Cerebellar nuclear complex (tissue), 1 donor: Measurements from ENCODE around the gene ZNF488.

Experiments
- DNase-seq, 2 experiments: peaks; one replicate each; lab custom pipeline; 2025; lab: John Stamatoyannopoulos, UW

ZNF488 gene

DNA sequence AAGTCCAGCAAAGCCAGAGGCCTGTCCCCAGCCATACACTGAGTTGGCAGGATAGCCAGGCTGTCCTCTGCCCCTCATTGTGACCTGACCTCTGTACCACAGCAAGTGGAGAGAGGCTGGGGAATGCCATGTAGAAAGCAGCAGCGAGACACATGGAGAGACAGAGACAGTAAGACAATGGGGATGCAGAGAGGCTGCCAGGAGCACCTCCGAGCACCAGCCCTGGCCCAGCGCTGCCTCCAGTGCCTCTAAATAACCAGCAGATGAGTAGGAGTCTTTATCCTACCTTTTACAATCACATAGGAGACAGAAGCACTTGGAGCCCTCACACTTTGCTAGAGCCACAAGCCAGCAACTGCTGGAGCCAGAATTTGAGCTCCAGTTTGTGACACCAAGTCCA, 53.7 kb downstream of the ZNF488 start:
- DNase-seq = no peak

DNA sequence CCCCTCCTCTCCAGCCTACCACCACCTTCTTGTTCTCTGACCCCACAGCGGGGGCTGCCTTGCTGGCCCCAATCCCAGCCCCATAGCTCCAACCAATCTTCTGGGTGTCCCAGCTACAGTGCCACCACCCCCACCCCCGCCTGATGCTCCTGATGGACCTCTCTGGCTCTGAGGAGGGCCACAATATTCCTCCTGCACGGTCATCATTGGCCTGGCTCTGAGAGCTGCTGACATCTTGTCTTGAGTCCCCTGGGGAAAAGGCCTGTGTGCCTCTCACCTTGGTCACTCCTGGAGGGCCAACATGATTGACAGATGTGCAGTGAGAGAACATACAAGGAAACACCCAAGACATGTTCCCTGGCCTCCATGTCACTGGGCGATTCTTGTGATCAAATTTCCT, 54.2 kb downstream of the ZNF488 start:
- DNase-seq = no peak

DNA sequence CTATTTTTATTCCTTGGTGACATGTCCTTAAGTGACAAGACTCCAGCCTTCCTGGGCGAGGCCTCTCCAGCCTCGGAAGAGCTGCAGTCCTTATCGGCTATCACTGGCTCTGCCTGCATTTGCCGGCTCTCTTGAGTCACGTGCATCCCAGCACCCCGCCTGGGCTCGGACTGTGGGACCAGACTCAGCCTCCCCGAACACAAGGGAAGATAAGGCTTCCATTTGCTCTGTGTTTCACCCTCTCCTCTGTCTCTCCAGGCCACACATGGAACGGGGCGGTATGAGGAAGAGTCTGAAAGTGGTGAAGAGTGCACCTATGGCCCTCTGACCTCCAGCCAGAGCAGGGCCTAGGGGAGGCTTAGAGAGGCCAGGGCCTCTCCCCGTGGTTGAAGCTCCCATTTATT, 57.2 kb downstream of the ZNF488 start:
- DNase-seq = no peak

DNA sequence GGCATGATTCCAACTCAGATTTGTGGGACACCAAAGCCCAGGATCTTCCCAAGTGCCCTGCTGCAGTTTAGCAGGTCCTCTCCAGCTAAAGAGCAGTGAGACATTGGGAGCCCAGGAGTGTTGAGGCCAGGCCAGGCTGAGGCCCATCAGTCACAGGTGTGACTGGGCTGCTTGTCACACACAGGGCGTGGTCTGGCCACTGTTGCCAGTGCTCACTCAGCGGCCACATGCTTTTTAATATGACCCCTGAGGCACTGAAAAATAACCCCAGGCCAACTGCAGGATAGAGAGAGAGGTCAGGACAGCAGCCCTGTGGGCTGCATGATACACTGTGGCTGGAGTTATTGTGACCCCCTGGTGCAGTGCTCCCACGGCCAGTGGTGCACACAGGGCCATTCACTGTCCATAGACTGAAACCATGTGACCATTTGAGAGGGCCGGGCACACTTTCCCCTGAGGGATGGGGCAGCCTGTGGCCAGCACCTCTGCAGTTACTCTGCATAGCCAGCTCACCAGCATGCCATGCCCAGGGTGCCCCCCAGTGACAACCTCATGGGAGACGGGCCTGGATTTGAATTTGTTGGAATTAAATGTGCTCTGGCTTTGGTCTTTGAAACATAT, 57.7 kb downstream of the ZNF488 start:
- DNase-seq = no peak

DNA sequence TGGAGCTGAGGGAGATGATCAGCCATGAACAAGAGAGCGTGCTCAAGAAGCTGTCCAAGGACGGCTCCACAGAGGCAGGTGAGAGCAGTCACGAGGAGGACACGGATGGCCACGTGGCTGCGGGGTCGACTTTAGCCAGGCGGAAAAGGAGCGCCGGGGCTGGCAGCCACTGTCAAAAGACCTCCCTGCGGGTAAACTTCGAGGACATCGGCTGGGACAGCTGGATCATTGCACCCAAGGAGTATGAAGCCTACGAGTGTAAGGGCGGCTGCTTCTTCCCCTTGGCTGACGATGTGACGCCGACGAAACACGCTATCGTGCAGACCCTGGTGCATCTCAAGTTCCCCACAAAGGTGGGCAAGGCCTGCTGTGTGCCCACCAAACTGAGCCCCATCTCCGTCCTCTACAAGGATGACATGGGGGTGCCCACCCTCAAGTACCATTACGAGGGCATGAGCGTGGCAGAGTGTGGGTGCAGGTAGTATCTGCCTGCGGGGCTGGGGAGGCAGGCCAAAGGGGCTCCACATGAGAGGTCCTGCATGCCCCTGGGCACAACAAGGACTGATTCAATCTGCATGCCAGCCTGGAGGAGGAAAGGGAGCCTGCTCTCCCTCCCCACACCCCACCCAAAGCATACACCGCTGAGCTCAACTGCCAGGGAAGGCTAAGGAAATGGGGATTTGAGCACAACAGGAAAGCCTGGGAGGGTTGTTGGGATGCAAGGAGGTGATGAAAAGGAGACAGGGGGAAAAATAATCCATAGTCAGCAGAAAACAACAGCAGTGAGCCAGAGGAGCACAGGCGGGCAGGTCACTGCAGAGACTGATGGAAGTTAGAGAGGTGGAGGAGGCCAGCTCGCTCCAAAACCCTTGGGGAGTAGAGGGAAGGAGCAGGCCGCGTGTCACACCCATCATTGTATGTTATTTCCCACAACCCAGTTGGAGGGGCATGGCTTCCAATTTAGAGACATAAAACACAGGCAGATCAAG, 58.5 kb downstream of the ZNF488 start:
- no peak for DNase-seq

DNA sequence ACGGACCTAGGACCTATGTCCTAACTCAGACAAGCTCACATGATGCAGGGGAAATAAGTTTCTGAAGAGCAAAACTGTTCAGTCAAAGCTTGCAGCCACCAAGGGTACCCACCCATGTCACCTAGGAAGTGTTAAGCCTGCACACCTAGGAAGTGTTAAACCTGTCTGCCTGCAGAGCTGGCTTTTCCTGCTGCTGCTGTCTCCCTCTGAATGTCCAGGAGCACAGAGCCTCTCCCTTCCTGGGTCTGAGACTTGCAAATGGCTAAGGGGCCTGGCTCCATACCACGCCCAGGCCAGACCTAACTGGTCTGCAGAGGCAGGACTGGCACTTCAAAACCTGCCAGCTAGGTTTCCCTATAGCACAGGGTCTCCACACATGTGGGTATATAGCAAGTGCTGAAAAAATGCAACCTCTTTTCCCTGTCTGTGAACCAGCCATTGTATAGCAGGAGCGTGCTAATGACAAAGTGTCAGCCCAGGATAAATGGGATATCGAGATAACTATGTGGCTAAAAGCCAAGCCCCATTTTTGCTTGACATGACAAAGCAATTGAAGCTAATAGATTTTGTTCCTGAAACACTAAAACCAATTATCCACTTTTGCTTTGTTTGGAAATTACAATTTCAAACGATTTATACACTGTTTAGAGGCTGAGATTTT, 60.3 kb downstream of the ZNF488 start:
- DNase-seq = no peak

DNA sequence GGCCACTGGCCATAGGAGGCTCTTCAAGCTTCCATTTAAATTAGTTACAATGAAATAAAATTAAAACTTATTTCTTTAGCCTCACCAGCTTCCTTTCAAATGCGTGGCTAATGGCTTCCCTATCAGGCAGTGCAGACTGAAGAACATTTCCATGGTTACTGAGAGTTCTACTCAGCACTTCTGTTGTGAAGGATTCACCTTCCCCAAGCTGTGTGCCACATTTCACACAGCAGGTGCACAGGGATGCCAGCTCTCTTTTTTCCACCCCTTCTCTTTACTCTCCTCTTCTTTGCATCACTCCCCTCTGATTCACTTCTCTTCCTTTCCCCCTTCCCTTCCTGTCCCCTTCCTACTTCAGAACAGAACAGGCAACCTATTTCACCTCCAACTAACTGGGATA, 61.0 kb downstream of the ZNF488 start:
- no peak for DNase-seq

DNA sequence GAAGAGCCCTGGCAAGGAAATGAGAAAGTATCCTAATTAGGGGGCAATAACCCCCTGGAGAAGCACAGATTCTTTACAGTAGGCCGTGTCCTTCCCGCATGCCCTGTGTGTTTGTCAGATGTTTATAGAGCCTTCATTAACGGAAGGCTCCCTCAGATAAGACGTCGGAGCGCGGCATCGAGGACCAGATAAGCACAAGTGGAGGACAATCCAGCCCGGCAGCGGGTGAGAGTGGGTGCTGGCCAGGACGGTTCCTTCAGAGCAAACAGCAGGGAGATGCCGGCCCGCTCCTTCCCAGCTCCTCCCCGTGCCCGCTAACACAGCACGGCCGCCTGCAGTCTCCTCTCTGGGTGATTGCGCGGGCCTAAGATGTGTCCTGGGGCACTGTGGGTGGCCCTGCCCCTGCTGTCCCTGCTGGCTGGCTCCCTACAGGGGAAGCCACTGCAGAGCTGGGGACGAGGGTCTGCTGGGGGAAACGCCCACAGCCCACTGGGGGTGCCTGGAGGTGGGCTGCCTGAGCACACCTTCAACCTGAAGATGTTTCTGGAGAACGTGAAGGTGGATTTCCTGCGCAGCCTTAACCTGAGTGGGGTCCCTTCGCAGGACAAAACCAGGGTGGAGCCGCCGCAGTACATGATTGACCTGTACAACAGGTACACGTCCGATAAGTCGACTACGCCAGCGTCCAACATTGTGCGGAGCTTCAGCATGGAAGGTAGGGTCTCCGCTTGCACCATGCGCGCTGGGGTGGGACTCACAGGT, 61.6 kb downstream of the ZNF488 start, which contains the start of gene GDF2:
GDF2 (plus strand) TSS at position 155 of the 762 bp plus-strand sequence; CDS start at position 370, 215 bp downstream.
- no peak for DNase-seq

DNA sequence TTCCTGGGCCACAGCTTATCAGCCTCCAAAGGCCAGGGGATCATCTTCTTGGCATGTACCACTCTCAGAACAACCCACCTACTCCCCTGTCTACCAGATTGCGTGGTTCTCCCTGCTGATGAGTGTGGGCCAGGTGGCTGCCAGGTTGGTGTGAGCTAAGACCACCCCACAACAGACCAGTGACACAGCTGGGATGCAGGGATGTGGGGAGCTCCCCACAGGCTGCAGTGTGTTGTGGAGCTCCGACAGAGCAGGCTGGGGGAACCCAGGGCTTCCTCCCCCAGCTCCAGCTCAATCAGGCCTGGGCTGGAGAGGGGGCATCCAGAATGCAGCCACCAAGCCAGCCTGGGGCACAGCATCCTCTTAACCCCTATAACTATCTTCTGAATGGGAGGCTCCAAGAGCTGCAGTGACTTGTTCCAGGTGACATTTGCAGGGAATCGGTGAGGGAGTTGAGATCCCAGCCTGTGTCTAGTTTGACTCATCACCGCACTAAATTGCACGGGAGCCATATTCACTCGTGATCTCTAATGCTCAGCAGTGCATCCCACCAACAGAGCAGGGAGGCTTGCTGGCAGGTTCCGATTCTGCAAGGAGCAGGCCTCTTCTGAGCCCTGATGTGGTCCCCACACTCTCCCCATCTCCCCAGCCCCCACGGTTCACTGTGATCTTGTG, 62.4 kb downstream of the ZNF488 start:
- DNase-seq = no peak

DNA sequence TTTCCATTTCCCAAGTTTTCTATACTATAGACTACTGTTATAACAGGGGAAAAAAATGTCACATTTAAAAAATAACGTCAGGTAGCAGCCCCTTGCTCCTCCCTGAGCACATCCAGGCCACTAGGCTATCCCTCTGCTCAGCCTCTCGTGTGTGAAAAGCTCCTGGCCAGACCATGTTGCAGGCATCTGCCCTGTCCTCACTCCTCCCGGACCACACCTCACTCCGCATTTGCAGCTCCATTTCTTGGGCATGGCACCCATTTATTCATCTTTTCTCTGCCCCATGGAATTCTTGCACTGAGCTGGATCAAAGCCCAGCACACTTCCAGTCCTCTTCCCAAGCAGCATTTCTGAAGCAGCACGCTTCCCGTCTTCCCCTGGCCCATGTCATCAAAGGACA, 63.3 kb downstream of the ZNF488 start:
- DNase-seq = no peak

DNA sequence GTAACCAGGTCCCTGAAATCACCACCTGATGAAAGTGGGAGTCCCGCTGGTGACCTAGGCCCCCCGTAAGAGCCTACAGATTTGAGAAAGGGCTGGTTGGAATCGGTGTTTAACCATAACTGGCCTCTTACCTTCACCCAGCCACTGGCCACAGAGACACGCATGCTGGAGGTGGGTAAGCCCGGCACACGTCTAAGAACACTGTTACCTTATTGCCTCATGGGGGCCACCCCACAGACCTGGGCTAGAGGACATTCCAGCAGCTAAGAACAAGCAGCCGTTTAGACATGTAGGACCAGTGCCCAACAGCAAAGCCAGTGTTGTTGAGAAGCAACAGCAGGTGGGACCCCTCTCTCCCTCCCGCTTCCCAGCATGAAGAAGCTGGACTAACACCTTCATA, 64.3 kb downstream of the ZNF488 start:
- no peak for DNase-seq

DNA sequence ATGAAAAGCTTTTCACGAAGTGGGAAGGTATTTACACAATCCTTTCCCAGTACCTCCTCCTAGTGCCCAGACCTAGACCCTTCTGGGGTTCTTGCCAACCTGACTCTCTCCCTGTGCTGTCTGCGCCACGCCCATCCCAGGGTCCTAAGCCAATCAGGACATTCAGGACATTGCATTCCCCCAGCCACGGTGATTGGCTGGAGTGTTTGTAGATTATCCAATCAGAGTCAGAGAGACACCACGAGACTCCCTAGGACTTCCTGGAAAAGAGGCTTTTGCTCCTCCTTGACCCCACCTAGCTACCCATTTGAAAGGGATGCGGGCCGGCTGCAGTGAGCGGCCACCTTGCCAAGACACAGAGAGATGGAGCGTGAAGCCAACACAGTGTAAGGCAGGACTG, 65.4 kb downstream of the ZNF488 start:
- DNase-seq = no peak

DNA sequence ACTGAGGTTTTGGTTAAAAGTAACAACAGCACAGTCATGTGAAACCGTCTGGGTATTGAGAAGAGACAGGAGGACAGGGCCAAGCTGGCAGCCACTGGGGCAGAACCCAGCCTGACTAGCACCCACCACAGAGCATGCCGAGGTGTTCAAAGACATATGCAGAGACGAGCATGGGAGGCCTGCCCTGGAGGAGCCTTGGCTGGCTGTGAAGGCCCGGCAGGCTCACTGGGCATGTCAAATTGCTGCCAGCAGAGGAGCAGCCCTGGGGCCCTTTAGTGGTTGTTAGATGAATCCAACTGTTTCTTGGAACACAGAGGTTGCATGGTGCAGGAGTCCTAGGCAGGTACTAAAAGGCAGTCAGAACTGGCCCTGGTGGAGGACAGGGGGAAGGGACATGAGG, 66.8 kb downstream of the ZNF488 start:
- DNase-seq = no peak

DNA sequence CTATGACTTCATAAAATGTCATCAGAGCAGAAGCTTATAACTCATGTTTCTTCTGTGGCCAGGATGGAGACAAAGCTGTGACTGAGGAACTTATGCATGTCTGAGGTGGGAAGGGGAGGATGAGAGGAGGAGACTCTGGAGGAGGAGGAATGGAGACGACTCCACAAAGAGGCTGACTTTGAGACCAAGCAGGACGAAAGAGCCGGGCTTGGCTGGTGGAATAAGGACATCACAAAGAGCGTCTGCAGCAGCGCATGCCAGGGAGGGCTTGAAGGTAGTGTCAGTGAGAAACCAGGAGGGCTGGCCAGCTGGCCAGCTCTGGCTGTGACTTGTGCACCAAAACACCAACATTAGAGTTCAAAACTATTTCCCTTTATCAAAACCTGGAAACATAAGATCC, 68.0 kb downstream of the ZNF488 start:
- no peak for DNase-seq
